Right hindlimb (tissue), 1 donor: ENCODE data around the gene MACROD2.
A peak's percentile ranks its signal among the peaks of the same experiment; 100 is the strongest.
"Not testable (repeated sequence)": the region's sequence is repeated elsewhere in the genome, so short reads cannot be mapped to it uniquely, and the experiment has no call there.

Source experiments
- DNase-seq: peaks from one replicate; pipeline ENCODE4 v3.0.0-alpha.2; 2018

Gene MACROD2

DNA sequence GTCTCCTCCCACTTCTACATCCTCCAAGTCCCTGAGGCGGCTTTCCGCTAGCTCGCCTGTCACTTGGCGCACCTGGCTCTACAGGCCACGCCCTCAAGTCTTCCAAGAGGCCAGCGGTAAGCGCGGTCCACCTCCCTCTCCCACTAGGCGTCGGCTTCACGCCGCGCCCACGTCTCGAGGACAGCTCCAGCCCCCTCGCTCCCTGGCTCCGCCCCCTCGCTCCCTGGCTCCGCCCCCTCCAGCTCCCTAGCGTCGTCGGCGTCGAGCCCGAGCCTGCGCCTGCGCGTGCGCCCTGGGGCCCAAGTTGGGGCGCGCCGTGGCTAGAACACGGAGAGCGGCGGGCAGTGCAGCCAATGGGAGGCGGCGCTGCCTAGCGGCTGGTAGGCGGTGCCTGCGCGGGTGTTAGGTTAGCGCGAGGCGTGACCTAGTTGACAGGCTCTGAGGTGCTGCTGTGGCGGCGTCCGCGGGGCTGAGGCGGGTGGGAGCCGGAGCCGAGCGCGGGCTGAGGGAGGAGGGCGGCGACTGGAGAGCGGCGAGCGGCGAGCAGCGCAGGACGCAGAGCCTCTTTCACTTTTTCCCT lies at the start of gene MACROD2:
TSS of gene MACROD2 (plus strand) at position 431 of the 580 bp plus-strand sequence.
- DNase-seq, result peak; percentile 91

DNA sequence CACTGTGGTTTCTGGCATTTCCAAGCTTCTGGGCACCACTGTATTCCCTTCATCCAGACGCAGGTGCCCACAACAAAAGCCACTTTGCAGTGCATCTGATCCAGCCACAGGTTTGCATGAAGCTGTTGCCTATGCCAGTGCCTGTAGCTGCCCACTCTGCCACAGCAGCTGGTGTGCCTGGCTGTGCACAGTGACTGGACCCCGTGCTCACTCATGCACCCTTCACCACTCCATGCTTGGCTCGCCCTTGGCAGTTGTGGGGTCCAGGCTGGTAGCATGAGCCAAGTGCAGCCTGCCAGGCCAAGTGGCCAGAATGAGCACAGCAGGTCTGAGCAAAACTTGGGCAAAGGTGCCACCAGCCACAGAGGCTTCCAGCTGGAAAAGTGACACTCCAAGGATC lies 47.6 kb upstream of the MACROD2 start:
- DNase-seq, result no peak

DNA sequence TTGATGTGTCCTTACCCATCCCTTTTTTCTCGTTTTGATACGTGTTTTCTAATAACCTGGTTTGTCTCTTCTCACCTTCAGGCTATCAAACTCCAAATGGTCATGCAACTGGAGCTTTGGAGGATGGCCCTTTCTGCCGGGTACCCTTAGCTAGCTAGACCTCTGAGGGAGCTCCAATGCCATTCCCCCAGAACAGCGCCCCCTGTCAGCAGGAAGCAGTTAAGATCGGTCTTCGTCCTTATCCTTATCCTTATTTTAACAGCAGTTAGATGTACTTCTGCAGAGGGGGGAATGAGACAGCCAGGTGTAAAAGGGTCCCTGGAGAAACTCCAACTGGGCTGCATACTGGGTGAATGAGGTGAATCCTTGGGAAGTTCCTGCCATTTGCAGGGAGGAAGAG lies 42.1 kb upstream of the MACROD2 start:
- DNase-seq, result no peak

DNA sequence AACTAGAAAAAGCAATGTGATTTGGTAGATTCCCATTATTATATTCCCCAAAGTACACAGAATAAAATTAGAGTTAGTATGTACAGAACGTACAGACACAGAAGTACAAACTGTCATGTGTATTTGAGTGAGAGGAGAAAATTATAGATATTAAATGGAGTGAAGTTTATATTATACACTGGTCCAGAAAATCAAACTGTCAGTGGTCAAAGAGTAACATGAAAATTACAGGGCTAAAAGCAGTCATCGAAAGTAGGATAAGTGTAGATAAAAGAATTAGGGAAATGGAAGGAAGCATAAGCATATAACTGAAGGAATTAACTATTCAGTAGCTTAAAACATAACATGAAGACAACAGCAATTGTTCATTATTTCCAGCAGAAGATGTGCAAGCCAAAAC lies 35.2 kb upstream of the MACROD2 start:
- no peak for DNase-seq

DNA sequence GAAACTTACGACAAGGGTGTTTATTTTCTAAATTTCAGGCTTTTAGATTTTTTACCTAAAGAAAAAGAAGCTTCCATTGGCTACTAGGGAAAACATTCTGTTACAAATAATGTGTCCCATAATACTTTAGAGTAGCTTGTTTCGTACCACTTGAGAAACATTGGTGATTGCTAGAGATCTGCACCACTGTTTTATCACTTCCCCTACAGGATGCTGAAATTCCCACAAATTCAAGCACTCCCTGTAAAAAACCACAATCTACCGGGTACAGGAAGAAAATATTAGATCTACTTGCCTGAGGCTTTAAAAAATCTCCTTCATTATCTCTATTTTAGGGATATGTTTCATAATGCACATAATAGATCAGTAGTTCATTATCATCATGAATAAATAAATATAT lies 34.8 kb upstream of the MACROD2 start:
- DNase-seq, result no peak

DNA sequence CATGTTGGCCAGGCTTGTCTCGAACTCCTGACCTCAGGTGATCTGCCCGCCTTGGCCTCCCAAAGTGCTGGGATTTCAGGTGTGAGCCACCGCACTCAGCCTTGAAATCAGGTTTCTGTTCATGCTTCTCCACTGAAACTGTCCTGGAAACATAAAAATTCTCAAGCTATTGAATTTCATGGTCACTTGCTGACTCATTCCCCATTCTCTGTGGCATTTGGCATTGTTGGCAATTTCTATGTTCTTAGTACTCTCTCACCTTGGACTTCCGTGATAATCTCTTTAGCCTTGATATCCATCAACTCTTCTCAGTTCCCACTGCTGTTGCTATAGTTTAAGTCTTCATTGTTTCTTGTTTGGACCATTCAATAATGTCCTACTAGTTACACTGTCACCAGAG lies 11.1 kb upstream of the MACROD2 start:
- DNase-seq, result no peak

DNA sequence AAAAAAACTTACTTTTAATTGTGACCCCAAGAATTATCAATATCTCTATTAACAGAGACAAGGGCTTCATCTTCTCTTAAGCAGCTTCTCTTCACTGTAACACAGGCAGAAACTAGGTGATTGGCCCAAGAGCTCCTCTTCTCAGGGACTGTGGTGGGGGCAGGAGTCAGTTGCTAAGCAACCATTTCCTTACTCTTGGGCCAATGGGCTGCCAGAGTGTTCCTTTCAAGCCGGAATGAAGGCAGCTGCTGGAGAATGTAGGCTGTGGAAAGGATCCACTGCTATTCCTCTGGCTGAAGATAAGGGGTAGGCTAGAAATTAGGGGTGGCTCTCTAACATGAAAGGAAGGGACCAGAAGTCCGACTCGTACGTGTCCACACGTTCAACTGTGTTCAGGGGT lies 4.9 kb upstream of the MACROD2 start, which contains the start of gene SEL1L2:
TSS of gene SEL1L2 (minus strand) at position 150 of the 400 bp plus-strand sequence. CDS start at position 70, 80 bp downstream.
- no peak for DNase-seq

DNA sequence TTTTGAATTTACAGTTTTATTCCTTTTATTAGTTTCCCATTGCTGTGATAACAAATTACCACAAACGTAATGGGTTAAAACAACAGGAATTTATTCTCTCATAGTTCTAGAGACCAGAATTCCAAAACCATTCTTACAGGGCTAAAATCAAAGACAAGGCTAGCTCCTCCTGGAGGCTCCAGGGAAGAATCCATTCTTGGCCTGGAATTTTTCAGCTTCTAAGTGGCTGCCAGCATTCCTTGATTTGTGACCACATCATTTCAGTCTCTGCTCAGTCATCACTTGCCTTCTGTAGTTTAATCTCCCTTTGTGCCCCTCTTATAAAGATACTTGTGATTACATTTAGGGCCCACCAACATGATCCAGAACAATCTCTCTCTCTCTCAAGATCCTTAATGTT lies 4.0 kb upstream of the MACROD2 start:
- no peak for DNase-seq

DNA sequence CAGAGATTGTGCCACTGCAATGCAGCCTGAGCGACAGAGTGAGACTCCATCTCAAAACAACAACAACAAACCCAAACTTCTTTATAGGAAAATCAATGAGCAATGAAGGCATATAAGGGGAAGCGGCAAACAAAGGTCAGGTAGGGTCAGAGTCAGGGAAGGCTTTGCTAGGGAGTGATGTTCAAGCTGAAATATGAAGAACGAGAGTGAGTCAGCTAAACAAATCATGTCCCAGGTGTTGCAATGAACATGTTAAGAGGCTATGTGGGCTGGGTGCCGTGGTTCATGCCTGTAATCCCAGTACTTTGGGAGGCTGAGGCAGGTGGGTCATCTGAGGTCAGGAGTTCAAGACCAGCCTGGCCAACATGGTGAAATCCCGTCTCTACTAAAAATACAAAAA lies 3.4 kb upstream of the MACROD2 start:
- DNase-seq, result not testable (repeated sequence)

DNA sequence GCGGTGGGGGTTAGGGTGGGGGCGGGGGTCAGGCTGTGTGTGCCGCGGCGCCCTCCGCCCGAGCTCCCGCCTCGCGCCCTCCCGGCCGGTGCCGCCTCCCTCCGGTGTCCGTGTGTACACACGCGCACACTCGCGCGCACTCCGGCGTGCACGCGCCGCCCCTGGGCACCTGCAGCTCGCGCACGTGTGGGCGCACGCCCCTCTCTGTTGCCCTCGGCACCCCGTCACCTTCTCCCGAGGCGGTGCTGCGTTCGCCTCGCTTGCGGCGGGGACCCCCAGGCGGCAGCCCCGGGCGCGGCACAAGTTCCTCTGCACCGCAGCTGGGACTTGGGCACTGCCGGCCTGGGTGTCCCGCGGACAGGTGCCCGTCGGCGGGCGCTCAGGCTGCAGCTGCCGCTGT lies 525 bp downstream of the MACROD2 start:
- DNase-seq, result peak; percentile 33

DNA sequence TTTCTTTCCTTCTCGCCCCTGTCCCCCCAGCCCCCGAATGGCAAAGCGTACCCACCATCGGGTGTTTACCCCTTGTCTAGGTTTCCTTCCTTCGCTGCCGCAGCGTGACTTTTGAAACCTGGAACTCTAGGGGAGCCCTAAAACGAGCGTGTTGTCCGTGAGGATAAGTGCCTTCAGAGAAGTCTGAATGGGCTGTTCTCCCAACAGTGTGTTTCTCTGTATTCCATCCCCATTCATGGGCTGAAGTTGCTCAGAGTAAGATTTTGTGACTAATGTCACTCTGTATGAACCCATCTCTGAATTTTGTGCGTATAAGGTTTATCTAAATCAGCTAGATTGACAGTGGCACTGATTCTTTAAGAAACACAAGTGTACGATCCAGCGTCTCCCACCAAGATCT lies 949 bp downstream of the MACROD2 start:
- DNase-seq, result no peak

DNA sequence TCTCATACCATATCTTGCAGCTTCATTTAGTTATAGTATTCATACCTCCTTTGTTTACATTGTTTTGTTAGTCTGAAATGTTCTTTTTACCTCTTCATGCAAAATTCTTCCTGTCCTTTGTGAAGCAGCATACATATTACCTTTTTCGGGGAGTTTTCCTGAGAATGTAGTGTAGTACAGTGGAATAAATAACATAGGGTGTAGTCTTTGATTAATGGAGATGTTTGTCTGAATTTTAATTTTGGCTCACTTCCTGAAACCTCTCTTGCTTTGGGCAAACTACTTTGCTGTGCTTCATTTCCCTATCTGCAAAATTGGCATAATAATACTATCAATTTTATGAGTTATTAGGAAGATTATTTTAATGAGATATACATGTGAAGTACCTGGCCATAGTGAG lies 5.6 kb downstream of the MACROD2 start:
- no peak for DNase-seq

DNA sequence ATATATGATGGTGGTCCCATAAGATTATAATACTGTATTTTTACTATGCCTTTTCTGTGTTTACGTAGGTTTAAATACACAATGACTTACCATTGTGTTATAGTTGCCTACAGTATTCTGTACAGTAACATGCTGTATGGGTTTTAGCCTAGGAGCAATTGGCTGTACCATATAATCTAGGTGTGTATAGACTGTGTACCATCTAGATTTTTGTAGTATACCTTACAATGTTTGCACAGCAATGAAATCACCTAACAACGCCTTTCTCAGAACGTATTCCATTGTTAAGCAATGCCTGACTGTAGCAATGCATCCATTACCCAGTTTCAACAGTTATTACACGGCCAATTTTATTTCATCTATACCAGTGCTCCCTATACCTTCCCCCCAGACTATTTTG lies 10.7 kb downstream of the MACROD2 start:
- DNase-seq, result no peak

DNA sequence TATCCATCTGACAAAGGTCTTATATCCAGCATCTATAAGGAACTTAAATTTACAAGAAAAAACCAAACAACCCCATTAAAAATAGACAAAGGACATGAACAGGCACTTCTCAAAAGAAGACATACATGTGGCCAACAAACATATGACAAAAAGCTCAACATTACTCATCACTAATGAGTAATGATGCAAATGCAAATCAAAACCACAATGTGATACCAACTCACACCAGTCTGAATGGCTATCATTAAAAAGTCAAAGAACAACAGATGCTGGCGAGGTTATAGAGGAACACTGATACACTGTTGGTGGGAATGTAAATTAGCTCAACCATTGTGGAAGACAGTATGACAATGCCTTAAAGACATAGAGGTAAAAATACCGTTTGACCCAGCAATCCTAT lies 13.9 kb downstream of the MACROD2 start:
- DNase-seq, result no peak

DNA sequence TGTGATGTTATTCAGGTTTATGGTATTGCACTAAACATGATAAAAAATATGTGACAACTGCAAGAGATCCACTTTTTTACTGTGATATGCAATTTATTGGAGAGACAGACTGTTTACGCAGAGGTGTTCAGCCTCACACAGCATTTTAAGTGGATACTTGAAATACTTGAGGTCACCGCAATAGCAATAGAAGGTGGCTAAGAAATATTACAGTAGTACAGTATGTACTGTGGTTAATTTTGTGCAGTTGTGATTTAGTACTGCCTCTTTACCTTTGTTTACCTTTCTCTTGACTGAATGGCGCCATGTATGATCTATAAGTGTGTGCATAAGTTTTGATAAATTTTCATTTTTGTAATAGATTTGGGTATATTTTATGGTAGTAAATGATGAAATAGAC lies 17.4 kb downstream of the MACROD2 start:
- DNase-seq, result no peak

DNA sequence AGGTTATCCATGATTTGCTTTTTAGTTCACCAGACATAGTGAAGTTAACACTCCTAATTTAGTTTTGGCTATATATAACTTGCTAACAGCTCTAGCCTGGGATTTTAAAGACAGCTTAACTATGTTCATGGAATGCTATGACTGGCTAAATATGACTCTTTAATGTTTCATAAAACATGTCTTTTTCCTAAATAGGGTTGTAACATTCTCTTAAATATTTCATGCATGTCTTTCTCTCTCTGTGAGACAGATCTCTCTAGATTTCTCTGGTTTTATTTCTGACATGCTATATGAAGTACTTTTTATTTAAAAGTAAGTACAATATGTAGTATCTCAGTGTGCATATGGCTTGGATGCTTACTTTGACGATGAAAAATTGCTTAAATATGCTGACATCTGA lies 35.7 kb downstream of the MACROD2 start:
- no peak for DNase-seq

DNA sequence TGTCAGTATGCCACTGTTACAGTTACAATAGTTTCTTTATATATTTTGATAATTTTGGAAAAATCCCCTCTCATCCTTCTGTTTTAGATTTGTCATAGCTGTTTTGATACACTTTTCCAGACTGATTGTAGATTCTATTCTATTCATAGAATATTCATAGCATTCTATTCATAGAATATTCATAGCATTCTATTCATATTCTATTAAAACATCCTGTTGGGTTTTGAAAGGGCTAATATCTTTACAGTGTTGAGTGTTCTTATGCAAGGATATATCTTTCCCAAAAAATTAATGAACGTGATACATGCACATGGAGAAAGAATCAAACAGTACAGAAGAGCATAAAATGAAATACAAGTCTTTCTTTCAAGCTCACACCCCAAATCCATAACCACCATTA lies 38.0 kb downstream of the MACROD2 start:
- DNase-seq, result no peak

DNA sequence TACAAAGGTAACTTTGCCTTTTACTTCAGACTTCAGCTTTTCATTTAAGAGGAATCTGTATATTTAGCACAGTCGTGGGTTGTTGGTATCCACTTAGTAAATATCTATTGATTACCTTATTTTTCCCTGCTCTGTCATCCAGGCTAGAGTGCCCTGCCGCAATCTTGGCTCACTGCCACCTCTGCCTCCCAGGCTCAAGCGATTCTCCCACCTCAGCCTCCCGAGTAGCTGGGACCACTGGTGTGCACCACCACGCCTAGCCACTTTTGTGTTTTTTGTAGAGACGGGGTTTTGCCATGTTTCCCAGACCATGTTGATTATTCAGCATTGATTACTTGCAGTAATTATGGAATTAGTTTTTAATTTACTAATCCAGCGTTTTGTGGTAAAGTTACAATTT lies 41.3 kb downstream of the MACROD2 start:
- DNase-seq, result no peak

DNA sequence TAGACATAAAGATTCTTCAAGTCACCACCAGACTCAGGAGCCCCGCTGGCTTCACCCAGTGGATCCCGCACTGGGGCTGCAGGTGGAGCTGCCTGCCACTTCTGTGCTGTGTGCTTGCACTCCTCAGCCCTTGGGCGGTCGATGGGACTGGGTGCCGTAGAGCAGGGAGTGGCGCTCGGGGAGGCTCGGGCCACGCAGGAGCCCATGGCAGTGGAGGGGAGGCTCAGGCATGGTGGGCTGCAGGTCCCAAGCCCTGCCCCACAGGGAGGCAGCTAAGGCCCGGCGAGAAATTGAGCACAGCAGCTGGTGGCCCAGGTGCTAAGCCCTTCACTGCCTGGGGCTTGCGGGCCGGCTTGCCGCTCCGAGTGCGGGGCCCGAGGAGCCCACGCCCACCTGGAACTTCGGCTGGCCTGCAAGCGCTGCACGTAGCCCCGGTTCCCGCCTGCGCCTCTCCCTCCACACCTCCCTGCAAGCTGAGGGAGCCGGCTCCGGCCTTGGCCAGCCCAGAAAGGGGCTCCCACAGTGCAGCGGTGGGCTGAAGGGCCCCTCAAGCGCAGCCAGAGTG lies 49.5 kb downstream of the MACROD2 start:
- not testable (repeated sequence) for DNase-seq

DNA sequence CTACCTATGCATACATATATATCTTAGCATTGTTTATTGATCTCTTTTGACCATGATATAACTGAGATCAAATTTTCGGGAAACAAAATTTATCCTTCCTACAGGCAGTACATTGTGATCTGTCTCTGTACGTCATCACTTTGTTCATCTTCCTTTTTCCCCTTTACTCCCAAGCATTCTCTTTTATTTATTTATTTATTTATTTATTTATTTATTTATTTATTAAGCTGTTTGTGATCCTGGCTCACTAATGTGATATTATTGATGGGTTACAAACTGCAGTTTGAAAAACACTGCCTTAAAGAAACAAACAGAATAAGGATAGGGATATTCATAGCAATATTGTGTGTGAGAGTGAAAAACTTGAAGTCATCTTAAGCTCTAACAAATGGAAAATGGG lies 51.2 kb downstream of the MACROD2 start:
- DNase-seq, result no peak

DNA sequence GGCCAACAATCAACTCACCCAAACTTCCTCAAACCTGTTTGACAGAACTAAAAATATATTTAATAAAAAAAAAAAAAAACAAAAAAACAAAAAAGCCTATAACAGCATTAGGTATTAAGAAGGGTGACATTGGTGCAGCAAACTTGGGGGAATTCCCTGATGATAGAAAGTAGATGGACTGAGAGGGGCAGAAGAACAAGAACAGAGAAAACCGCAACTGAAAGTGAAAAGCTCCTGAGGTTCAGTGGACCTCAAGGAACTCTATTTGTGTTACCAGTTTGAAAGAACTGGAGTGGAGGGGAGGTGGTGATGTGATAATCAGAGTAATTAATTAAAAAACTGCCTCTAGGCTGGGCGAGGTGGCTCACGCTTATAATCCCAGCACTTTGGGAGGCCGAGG lies 53.8 kb downstream of the MACROD2 start:
- no peak for DNase-seq

DNA sequence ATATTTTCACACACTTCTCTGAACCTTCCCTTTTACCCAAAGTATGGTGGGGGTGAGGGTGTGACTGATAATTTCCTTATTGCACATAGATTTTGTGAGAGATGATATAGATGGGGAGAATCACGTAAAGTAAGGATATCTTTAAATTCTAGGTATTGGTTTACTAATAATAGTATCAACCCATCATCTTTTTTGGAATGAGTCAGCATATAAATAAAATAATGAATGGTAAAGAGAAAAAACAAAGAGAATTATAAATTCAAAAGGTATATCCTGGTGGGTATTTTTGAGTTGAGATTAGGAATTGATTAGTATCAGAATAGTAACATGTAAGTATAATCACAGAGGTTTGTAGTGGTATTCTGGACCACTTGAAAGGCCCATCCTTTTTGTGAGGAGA lies 56.1 kb downstream of the MACROD2 start:
- no peak for DNase-seq

DNA sequence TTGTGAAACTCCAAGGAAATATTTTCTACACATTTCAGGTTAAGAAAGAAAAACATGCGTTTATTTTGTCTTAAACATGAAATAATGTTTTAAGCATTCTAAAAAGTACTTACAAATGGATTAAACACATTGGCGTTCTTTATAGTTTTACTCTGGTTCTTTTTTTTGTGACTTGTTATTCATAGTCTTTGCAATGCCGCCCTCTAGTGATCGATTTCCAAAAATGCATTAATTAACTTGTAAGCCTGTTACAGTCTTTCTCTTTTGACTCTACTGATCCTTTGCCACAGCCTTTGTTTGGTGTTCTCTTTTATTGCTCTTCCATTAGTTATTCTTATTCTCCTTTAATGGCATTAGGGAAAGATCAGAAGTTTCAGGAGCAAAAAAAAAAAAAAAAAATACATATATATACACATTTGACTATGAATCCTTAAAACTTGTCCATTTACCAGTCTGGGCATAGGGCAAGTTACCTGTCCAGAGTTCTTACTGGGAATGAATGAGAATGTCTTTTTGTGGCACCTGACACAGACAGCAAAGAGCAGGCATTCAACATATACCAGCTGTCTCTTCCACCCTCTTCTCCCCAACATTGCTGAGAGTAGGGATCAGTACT lies 59.9 kb downstream of the MACROD2 start:
- DNase-seq, result no peak

DNA sequence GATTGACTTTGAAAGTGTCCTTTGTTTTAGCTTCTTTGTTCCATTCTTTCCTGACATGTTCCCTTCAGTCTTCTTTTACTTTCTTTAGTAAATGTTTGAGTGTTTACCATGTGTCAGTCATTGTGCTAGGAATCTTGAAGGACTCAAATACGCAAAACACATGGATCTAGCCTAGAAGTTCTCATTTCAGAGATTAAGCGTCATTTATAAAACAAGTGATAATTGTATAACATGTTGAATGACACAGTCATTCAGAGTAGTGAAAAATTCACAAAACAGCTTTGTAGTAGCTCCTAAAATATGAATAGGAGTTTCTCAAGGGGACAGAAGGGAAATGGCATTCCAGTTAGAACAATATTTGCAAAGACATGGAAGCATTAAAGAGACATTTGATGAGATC lies 66.9 kb downstream of the MACROD2 start:
- DNase-seq, result no peak

DNA sequence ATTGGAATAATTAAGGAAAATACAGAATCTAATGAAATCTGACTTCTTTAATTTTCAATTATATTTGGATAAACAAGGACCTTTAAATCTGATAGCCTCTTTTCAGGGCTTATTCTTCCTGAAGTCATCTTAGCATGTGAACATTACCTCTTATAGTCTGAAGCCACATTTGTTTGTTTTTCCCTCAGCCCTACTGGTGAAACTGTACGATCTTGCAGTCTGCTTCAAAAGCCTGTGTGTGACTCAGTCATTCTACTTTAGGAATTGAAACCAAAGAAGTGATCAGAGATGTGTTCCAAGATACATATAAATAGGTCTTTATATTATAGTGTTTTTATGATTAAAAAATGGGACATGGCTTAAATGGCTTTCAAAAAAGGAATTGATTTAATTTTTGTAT lies 67.5 kb downstream of the MACROD2 start:
- no peak for DNase-seq
